Measurements from ENCODE around the gene SF3B5.

Gene SF3B5

DNA sequence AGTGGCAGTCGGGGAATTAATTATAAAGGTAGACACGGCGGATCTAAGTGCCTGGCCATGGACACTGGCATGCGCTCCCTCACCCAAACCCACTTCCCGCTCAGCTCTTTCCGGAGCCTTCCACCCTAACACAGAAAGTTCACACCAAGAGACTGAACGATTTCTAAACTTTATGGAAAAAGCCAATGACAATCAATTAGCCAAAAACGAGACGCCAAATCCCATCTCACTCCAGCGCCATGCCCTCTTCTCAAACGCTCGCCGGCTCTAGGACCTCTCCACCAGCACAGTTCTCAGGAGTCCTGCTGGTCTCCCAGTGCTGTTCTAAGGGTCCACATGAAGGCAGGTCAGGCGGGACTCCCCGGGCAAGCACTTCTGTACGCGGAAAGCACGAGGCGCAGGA is 641 bp downstream of the SF3B5 start:
- Histone ChIP-seq H3K27me3 (ENCODE audit: control insufficient read depth, low read length) (no peaks in the 10 kb centered on the region), H3K4me2 (ENCODE audit: low read length) (peak overlapping the region; percentile 71), H3K9me2 (replicated peaks; ENCODE audit: control insufficient read depth, low read length) (0 out of 2 replicates have a peak, but pooled peaks cover 3% of the 10 kb centered on the region), H3F3A (ENCODE audit: control insufficient read depth, insufficient read depth) (peaks cover 6% of the 10 kb centered on the region; the same call in 1 of the 2 replicates), H3K4me3 (ENCODE audit: low read length) (peak overlapping the region; percentile 97), H4K20me1 (ENCODE audit: control insufficient read depth, insufficient read depth, low read depth, low read length) (peaks cover 12% of the 10 kb centered on the region; the same call in 1 of the 2 replicates), H3K27ac (ENCODE audit: low read depth, low read length) (no peak overlapping the region), H3K79me2 (ENCODE audit: control insufficient read depth, low read length) (peaks cover 34% of the 10 kb centered on the region), H3K4me1 (ENCODE audit: control insufficient read depth, low read length) (peaks cover 27% of the 10 kb centered on the region), H3K36me3 (ENCODE audit: control insufficient read depth, low read length) (peaks cover 19% of the 10 kb centered on the region), H3K9me3 (ENCODE audit: control insufficient read depth, insufficient read depth, low read length) (no peaks in the 10 kb centered on the region)
- TF ChIP-seq, protein P1, sequence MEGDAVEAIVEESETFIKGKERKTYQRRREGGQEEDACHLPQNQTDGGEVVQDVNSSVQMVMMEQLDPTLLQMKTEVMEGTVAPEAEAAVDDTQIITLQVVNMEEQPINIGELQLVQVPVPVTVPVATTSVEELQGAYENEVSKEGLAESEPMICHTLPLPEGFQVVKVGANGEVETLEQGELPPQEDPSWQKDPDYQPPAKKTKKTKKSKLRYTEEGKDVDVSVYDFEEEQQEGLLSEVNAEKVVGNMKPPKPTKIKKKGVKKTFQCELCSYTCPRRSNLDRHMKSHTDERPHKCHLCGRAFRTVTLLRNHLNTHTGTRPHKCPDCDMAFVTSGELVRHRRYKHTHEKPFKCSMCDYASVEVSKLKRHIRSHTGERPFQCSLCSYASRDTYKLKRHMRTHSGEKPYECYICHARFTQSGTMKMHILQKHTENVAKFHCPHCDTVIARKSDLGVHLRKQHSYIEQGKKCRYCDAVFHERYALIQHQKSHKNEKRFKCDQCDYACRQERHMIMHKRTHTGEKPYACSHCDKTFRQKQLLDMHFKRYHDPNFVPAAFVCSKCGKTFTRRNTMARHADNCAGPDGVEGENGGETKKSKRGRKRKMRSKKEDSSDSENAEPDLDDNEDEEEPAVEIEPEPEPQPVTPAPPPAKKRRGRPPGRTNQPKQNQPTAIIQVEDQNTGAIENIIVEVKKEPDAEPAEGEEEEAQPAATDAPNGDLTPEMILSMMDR (IDR thresholded peaks at IDR 0.05; ENCODE audit: low read depth, low read length, poor library complexity, severe bottlenecking) = no peak
- no peak for TF ChIP-seq EZH2phosphoT487 (IDR thresholded peaks at IDR 0.05; ENCODE audit: borderline replicate concordance, low read length)

DNA sequence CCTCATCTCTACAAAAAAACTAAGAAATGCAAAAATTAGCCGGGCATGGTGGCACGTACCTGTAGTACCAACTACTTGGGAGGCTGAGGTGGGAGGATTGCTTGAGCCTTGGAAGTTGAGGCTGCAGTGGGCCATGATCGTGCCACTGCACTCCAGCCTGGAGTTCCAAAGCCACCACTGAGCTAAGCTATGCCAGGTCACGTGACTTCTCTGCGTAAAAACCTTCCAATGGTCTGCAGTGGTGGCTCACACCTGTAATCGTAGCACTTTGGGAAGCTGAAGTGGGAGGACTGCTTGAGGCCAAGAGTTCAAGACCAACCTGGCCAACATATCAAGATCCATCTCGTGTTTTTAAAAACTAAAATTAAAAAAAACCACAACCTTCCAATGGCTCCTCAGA is 1.7 kb downstream of the SF3B5 start:
- 0 out of 2 replicates have a peak, but pooled peaks cover 3% of the 10 kb centered on the region for H3K9me2 ChIP-seq (replicated peaks; ENCODE audit: control insufficient read depth, low read length)
- H3K79me2 ChIP-seq (ENCODE audit: control insufficient read depth, low read length) = peaks cover 34% of the 10 kb centered on the region
- H3K4me3 ChIP-seq (ENCODE audit: low read length) = peak overlapping the region; percentile 97
- H3K4me2 ChIP-seq (ENCODE audit: low read length) = peak overlapping the region; percentile 71
- H3K27ac ChIP-seq (ENCODE audit: low read depth, low read length) = no peak overlapping the region
- peaks cover 12% of the 10 kb centered on the region; the same call in 1 of the 2 replicates for H4K20me1 ChIP-seq (ENCODE audit: control insufficient read depth, insufficient read depth, low read depth, low read length)
- no peaks in the 10 kb centered on the region for H3K27me3 ChIP-seq (ENCODE audit: control insufficient read depth, low read length)
- peaks cover 19% of the 10 kb centered on the region for H3K36me3 ChIP-seq (ENCODE audit: control insufficient read depth, low read length)
- peaks cover 27% of the 10 kb centered on the region for H3K4me1 ChIP-seq (ENCODE audit: control insufficient read depth, low read length)
- no peak for TF ChIP-seq EZH2phosphoT487 (IDR thresholded peaks at IDR 0.05; ENCODE audit: borderline replicate concordance, low read length)
- TF ChIP-seq, protein P1 (IDR thresholded peaks at IDR 0.05; ENCODE audit: low read depth, low read length, poor library complexity, severe bottlenecking) = no peak
- H3K9me3 ChIP-seq (ENCODE audit: control insufficient read depth, insufficient read depth, low read length) = no peaks in the 10 kb centered on the region
- peaks cover 6% of the 10 kb centered on the region; the same call in 1 of the 2 replicates for H3F3A ChIP-seq (ENCODE audit: control insufficient read depth, insufficient read depth)

DNA sequence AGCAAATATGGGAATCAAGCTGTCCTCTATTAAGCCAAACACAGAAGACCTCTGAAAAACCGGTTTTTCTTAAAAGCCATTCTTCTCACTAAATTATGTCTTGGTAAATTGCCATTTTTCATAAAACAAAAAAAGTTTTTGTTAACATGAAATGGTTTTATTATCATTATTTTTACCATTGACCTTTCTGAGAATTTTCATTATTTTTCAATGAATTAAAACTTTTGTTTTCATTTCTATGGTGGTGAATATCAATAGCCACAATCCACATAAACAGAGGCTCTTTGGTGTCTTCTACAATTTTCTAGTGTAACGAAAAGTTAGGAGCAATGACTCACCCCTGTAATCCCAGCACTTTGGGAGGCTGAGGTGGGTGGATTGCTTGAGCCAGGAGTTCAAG is 2.1 kb downstream of the SF3B5 start:
- Histone ChIP-seq H4K20me1 (ENCODE audit: control insufficient read depth, insufficient read depth, low read depth, low read length) (peaks cover 12% of the 10 kb centered on the region; the same call in 1 of the 2 replicates), H3K79me2 (ENCODE audit: control insufficient read depth, low read length) (peaks cover 34% of the 10 kb centered on the region), H3K27ac (ENCODE audit: low read depth, low read length) (no peak overlapping the region), H3K9me2 (replicated peaks; ENCODE audit: control insufficient read depth, low read length) (0 out of 2 replicates have a peak, but pooled peaks cover 3% of the 10 kb centered on the region), H3K4me2 (ENCODE audit: low read length) (peak overlapping the region; percentile 71), H3K4me1 (ENCODE audit: control insufficient read depth, low read length) (peaks cover 27% of the 10 kb centered on the region), H3F3A (ENCODE audit: control insufficient read depth, insufficient read depth) (peaks cover 6% of the 10 kb centered on the region; the same call in 1 of the 2 replicates), H3K4me3 (ENCODE audit: low read length) (peak overlapping the region; percentile 97), H3K36me3 (ENCODE audit: control insufficient read depth, low read length) (peaks cover 19% of the 10 kb centered on the region), H3K9me3 (ENCODE audit: control insufficient read depth, insufficient read depth, low read length) (no peaks in the 10 kb centered on the region), H3K27me3 (ENCODE audit: control insufficient read depth, low read length) (no peaks in the 10 kb centered on the region)
- TF ChIP-seq, protein P1 (IDR thresholded peaks at IDR 0.05; ENCODE audit: low read depth, low read length, poor library complexity, severe bottlenecking) = no peak
- TF ChIP-seq EZH2phosphoT487 (IDR thresholded peaks at IDR 0.05; ENCODE audit: borderline replicate concordance, low read length) = no peak
